HepG2 (cell line): Measurements from ENCODE around the gene BLID.

ENCODE experiments used
- AGO2 ChIP-seq: fragments of 200-400 bp; formaldehyde crosslinking; optimal IDR thresholded peaks from 2 replicates; pipeline ENCODE3; 2017; ENCODE audit warnings: mild to moderate bottlenecking, low read depth, low read length, moderate library complexity
- ATF7 ChIP-seq, 2 experiments: fragments of 450-650 bp in 1 of 2; sonication (generic) in 1 of 2; formaldehyde crosslinking in 1 of 2; IDR thresholded peaks; 2 replicates each; pipeline versions ENCODE4 v1.4.0 to v1.6.1; 2016 to 2020; ENCODE audit warnings: antibody characterized with exemption in 1 of 2, mild to moderate bottlenecking in 1 of 2, missing genetic modification reagents in 1 of 2
- CBFB ChIP-seq: sonication (generic); formaldehyde crosslinking; IDR thresholded peaks from 2 replicates; pipeline ENCODE4 v1.4.0; 2020; ENCODE audit warnings: missing genetic modification reagents
- FOXK2 ChIP-seq: fragments of 450-650 bp; IDR thresholded peaks from 2 replicates; pipeline ENCODE4 v1.6.1; 2016
- NR1H2 ChIP-seq: sonication (generic); formaldehyde crosslinking; IDR thresholded peaks from 2 replicates; pipeline ENCODE4 v1.8.1; 2022; ENCODE audit warnings: low read depth, missing genetic modification reagents, borderline replicate concordance
- SUZ12 ChIP-seq: fragments of 150-350 bp; IDR thresholded peaks from 2 replicates; pipeline ENCODE4 v1.6.1; 2014; ENCODE audit warnings: low read depth, low read length
- TAF1 ChIP-seq: sonication (generic); formaldehyde crosslinking; IDR thresholded peaks from 2 replicates; pipeline ENCODE4 v1.4.0; 2020; ENCODE audit warnings: missing genetic modification reagents
- TBL1XR1 ChIP-seq: fragments of 150-350 bp; IDR thresholded peaks from 2 replicates; pipeline ENCODE4 v1.6.1; 2014; ENCODE audit warnings: borderline replicate concordance, low read length; ENCODE audit not compliant: partially characterized antibody
- ZNF550 ChIP-seq: sonication (generic); formaldehyde crosslinking; IDR thresholded peaks from 2 replicates; pipeline ENCODE4 v1.4.0; 2020; ENCODE audit warnings: mild to moderate bottlenecking, missing genetic modification reagents, borderline replicate concordance
- TF ChIP-seq, protein P1 (sequence below): sonication (generic); formaldehyde crosslinking; IDR thresholded peaks from 2 replicates; pipeline ENCODE4 v1.5.0; 2020; ENCODE audit warnings: mild to moderate bottlenecking, missing genetic modification reagents, moderate library complexity
- TF ChIP-seq, protein P2 (sequence below): sonication (generic); formaldehyde crosslinking; conservative IDR thresholded peaks from 2 replicates; pipeline ENCODE4 v1.4.0; 2020; ENCODE audit warnings: missing genetic modification reagents
- TF ChIP-seq, protein P3 (sequence below): sonication (generic); formaldehyde crosslinking; conservative IDR thresholded peaks from 2 replicates; pipeline ENCODE4 v1.8.1; 2023; ENCODE audit warnings: missing genetic modification reagents

DNA sequence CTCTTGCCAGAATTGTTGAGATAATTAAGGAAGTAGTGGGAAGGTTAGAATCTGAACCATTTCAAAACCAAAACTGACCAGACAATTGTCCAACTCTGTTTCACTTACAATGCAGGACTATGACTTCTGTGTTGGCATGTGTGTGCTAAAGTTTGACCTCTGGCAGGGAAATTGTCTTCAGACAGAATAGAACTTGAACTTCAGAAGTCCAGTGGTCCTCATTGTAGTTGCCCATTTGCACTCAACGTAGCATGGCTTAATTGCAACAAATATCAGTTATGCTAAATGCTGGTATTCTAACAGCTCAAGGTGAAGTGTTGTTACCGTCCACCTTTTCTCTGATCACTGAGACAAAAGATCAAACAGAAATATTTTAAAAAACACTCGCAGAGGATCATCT is 47.2 kb downstream of the BLID start:
- TF ChIP-seq FOXK2 (no peak), SUZ12 (no peak), AGO2 (no peak), TBL1XR1 (no peak), ZNF550 (CRISPR knock-in tag) (no peak), ATF7 (IDR thresholded peaks at IDR 0.05) (no peak), ATF7 (CRISPR knock-in tag; IDR thresholded peaks at IDR 0.05) (no peak), TAF1 (no peak), NR1H2 (CRISPR knock-in tag) (no peak), CBFB (no peak)
- TF ChIP-seq, protein P1, sequence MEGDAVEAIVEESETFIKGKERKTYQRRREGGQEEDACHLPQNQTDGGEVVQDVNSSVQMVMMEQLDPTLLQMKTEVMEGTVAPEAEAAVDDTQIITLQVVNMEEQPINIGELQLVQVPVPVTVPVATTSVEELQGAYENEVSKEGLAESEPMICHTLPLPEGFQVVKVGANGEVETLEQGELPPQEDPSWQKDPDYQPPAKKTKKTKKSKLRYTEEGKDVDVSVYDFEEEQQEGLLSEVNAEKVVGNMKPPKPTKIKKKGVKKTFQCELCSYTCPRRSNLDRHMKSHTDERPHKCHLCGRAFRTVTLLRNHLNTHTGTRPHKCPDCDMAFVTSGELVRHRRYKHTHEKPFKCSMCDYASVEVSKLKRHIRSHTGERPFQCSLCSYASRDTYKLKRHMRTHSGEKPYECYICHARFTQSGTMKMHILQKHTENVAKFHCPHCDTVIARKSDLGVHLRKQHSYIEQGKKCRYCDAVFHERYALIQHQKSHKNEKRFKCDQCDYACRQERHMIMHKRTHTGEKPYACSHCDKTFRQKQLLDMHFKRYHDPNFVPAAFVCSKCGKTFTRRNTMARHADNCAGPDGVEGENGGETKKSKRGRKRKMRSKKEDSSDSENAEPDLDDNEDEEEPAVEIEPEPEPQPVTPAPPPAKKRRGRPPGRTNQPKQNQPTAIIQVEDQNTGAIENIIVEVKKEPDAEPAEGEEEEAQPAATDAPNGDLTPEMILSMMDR, result no peak
- TF ChIP-seq, protein P2, sequence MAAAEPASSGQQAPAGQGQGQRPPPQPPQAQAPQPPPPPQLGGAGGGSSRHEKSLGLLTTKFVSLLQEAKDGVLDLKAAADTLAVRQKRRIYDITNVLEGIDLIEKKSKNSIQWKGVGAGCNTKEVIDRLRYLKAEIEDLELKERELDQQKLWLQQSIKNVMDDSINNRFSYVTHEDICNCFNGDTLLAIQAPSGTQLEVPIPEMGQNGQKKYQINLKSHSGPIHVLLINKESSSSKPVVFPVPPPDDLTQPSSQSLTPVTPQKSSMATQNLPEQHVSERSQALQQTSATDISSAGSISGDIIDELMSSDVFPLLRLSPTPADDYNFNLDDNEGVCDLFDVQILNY, result no peak
- TF ChIP-seq, protein P3, sequence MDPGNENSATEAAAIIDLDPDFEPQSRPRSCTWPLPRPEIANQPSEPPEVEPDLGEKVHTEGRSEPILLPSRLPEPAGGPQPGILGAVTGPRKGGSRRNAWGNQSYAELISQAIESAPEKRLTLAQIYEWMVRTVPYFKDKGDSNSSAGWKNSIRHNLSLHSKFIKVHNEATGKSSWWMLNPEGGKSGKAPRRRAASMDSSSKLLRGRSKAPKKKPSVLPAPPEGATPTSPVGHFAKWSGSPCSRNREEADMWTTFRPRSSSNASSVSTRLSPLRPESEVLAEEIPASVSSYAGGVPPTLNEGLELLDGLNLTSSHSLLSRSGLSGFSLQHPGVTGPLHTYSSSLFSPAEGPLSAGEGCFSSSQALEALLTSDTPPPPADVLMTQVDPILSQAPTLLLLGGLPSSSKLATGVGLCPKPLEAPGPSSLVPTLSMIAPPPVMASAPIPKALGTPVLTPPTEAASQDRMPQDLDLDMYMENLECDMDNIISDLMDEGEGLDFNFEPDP (CRISPR knock-in tag), result no peak
